WTC11 (cell line): ENCODE data around the gene DPEP2. TPM values are rescaled to one million over a fixed set of nuclear protein-coding genes. Genes with fewer than 3 reads are reported as not detected.

Source experiments
- ATAC-seq: fragments of 200-7000 bp; cut with Tn5 transposase; 2 replicates; pipeline ENCODE4 v1.10.0; 2021; ENCODE audit warnings: mild to moderate bottlenecking, moderate library complexity
- CTCF ChIA-PET: fragments of 300-600 bp; sonication (Branson Sonifier 250); formaldehyde crosslinking; loops from one replicate; lab custom pipeline; 2021; ENCODE audit warnings: antibody characterized with exemption; lab: Charles Lee
- POLR2A ChIA-PET: fragments of 350-600 bp; sonication (Branson Sonifier 250); formaldehyde crosslinking; loops from one replicate; lab custom pipeline; 2021; ENCODE audit warnings: antibody characterized with exemption; lab: Charles Lee
- DNase-seq: peaks from one replicate; pipeline ENCODE4 v3.0.0; 2021; ENCODE audit warnings: low spot score
- H3K27ac Mint-ChIP-seq: 2 replicates; pipeline ENCODE4 v1.8.0; 2021; ENCODE audit warnings: mixed read lengths
- H3K27me3 Mint-ChIP-seq: 2 replicates; pipeline ENCODE4 v1.8.0; 2021; ENCODE audit warnings: low read depth, mild to moderate bottlenecking, moderate library complexity, mixed read lengths
- H3K36me3 Mint-ChIP-seq: 2 replicates; pipeline ENCODE4 v1.8.0; 2021; ENCODE audit warnings: mixed read lengths
- H3K4me1 Mint-ChIP-seq: 2 replicates; pipeline ENCODE4 v1.8.0; 2022; ENCODE audit warnings: mixed read lengths
- H3K4me3 Mint-ChIP-seq: 2 replicates; pipeline ENCODE4 v1.8.0; 2021; ENCODE audit warnings: mild to moderate bottlenecking, moderate library complexity, mixed read lengths
- H3K9me3 Mint-ChIP-seq: 2 replicates; pipeline ENCODE4 v1.8.0; 2021; ENCODE audit warnings: mixed read lengths
- ATF6 ChIP-seq: sonication (generic); formaldehyde crosslinking; IDR thresholded peaks from 2 replicates; pipeline ENCODE4 v1.8.1; 2023; ENCODE audit warnings: mild to moderate bottlenecking, missing genetic modification reagents
- CREB1 ChIP-seq: sonication (generic); formaldehyde crosslinking; IDR thresholded peaks from 2 replicates; pipeline ENCODE4 v1.8.0; 2023; ENCODE audit warnings: mild to moderate bottlenecking, missing genetic modification reagents
- CREM ChIP-seq: sonication (generic); formaldehyde crosslinking; IDR thresholded peaks from 2 replicates; pipeline ENCODE4 v1.8.1; 2022; ENCODE audit warnings: mild to moderate bottlenecking, missing genetic modification reagents, moderate library complexity
- E2F1 ChIP-seq: sonication (generic); formaldehyde crosslinking; IDR thresholded peaks from 2 replicates; pipeline ENCODE4 v1.8.0; 2022; ENCODE audit warnings: mild to moderate bottlenecking, missing genetic modification reagents
- ELF4 ChIP-seq: sonication (generic); formaldehyde crosslinking; IDR thresholded peaks from 2 replicates; pipeline ENCODE4 v1.8.1; 2022; ENCODE audit warnings: low read depth, mild to moderate bottlenecking, moderate library complexity, missing genetic modification reagents
- ESRRA ChIP-seq: sonication (generic); formaldehyde crosslinking; IDR thresholded peaks from 2 replicates; pipeline ENCODE4 v1.8.1; 2022; ENCODE audit warnings: mild to moderate bottlenecking, missing genetic modification reagents, borderline replicate concordance
- ETV6 ChIP-seq: sonication (generic); formaldehyde crosslinking; IDR thresholded peaks from 2 replicates; pipeline ENCODE4 v1.8.1; 2022; ENCODE audit warnings: mild to moderate bottlenecking, missing genetic modification reagents
- FOXP4 ChIP-seq: sonication (generic); formaldehyde crosslinking; IDR thresholded peaks from 2 replicates; pipeline ENCODE4 v1.8.0; 2022; ENCODE audit warnings: mild to moderate bottlenecking, missing genetic modification reagents
- GABPB1 ChIP-seq: sonication (generic); formaldehyde crosslinking; IDR thresholded peaks from 2 replicates; pipeline ENCODE4 v1.8.1; 2023; ENCODE audit warnings: mild to moderate bottlenecking, missing genetic modification reagents
- HMGXB4 ChIP-seq: sonication (generic); formaldehyde crosslinking; IDR thresholded peaks from 2 replicates; pipeline ENCODE4 v1.8.1; 2023; ENCODE audit warnings: mild to moderate bottlenecking, moderate library complexity, missing genetic modification reagents
- MAX ChIP-seq: sonication (generic); formaldehyde crosslinking; IDR thresholded peaks from 2 replicates; pipeline ENCODE4 v1.8.0; 2022; ENCODE audit warnings: mild to moderate bottlenecking, missing genetic modification reagents
- MXD4 ChIP-seq: fragments of 250-450 bp; sonication (Bioruptor Pico); IDR thresholded peaks from 2 replicates; pipeline ENCODE4 v1.8.0; 2021; ENCODE audit warnings: mild to moderate bottlenecking, moderate library complexity, borderline replicate concordance
- MYBL2 ChIP-seq: sonication (generic); formaldehyde crosslinking; IDR thresholded peaks from 2 replicates; pipeline ENCODE4 v1.8.1; 2023; ENCODE audit warnings: mild to moderate bottlenecking, moderate library complexity, missing genetic modification reagents
- NFATC4 ChIP-seq: fragments of 250-450 bp; sonication (Bioruptor Pico); IDR thresholded peaks from 2 replicates; pipeline ENCODE4 v1.9.0; 2021; ENCODE audit warnings: mild to moderate bottlenecking
- NFE2L1 ChIP-seq: sonication (generic); formaldehyde crosslinking; IDR thresholded peaks from 2 replicates; pipeline ENCODE4 v1.8.1; 2023; ENCODE audit warnings: missing genetic modification reagents
- NR1H2 ChIP-seq: sonication (generic); formaldehyde crosslinking; IDR thresholded peaks from 2 replicates; pipeline ENCODE4 v1.9.0; 2021; ENCODE audit warnings: mild to moderate bottlenecking, moderate library complexity, missing genetic modification reagents
- NR3C1 ChIP-seq: sonication (generic); formaldehyde crosslinking; conservative IDR thresholded peaks from 2 replicates; pipeline ENCODE4 v1.8.1; 2023; ENCODE audit warnings: low read depth, mild to moderate bottlenecking, missing genetic modification reagents
- OVOL2 ChIP-seq: fragments of 250-450 bp; sonication (Bioruptor Pico); IDR thresholded peaks from 2 replicates; pipeline ENCODE4 v1.9.0; 2021; ENCODE audit warnings: mild to moderate bottlenecking, borderline replicate concordance
- PRRX2 ChIP-seq: fragments of 250-450 bp; sonication (Bioruptor Pico); IDR thresholded peaks from 2 replicates; pipeline ENCODE4 v1.8.0; 2021; ENCODE audit warnings: mild to moderate bottlenecking
- RELA ChIP-seq: sonication (generic); formaldehyde crosslinking; IDR thresholded peaks from 2 replicates; pipeline ENCODE4 v1.8.1; 2022; ENCODE audit warnings: missing genetic modification reagents, mild to moderate bottlenecking, borderline replicate concordance
- SOX15 ChIP-seq: fragments of 250-450 bp; sonication (Bioruptor Pico); IDR thresholded peaks from 2 replicates; pipeline ENCODE4 v1.9.0; 2021; ENCODE audit warnings: mild to moderate bottlenecking
- TCF7 ChIP-seq: sonication (generic); formaldehyde crosslinking; IDR thresholded peaks from 2 replicates; pipeline ENCODE4 v1.8.0; 2022; ENCODE audit warnings: mild to moderate bottlenecking, low read depth, missing genetic modification reagents, moderate library complexity
- ZNF138 ChIP-seq: sonication (generic); formaldehyde crosslinking; conservative IDR thresholded peaks from 2 replicates; pipeline ENCODE4 v1.8.1; 2022; ENCODE audit warnings: mild to moderate bottlenecking, moderate library complexity, missing genetic modification reagents
- ZNF317 ChIP-seq: sonication (generic); formaldehyde crosslinking; IDR thresholded peaks from 2 replicates; pipeline ENCODE4 v1.8.1; 2023; ENCODE audit warnings: low read depth, mild to moderate bottlenecking, moderate library complexity, missing genetic modification reagents, borderline replicate concordance
- ZNF425 ChIP-seq: fragments of 250-450 bp; sonication (Bioruptor Pico); conservative IDR thresholded peaks from 2 replicates; pipeline ENCODE4 v1.9.0; 2021; ENCODE audit warnings: mild to moderate bottlenecking
- total RNA-seq: library from RNA; stranded (reverse); gene quantifications from 3 replicates; pipeline ENCODE4 v1.2.3, GENCODE V29; 2021

Gene DPEP2
- total RNA-seq, 1 experiment from 2014 or later = 0.13 TPM

GRCh38 chr16:67961551-67961957, 37.7 kb downstream of the DPEP2 start (continued):
- TF ChIP-seq PRRX2 (CRISPR knock-in tag) (no peak), ELF4 (no peak), NFE2L1 (CRISPR knock-in tag) (no peak), NR3C1 (no peak), NR1H2 (CRISPR knock-in tag) (no peak), CREM (CRISPR knock-in tag) (no peak), ZNF138 (CRISPR knock-in tag) (no peak)

- POLR2A ChIA-PET = no interaction called here
- peaks cover 7% of the 10 kb centered on the region for H3K4me1 Mint-ChIP-seq
- H3K27me3 Mint-ChIP-seq = no peaks in the 10 kb centered on the region
- TF ChIP-seq CREM (CRISPR knock-in tag) = no peak
- no peak for TF ChIP-seq ETV6 (CRISPR knock-in tag)
- no peak for TF ChIP-seq ESRRA (CRISPR knock-in tag)
- no peak for TF ChIP-seq GABPB1
- no peak for TF ChIP-seq RELA
- TF ChIP-seq SOX15 = no peak
- TF ChIP-seq NFATC4 = no peak
- no peak for TF ChIP-seq TCF7 (CRISPR knock-in tag)
- TF ChIP-seq MAX (CRISPR knock-in tag) = no peak
- no peak for TF ChIP-seq ZNF317 (CRISPR knock-in tag)
- TF ChIP-seq HMGXB4 (CRISPR knock-in tag) = no peak
- no peak for TF ChIP-seq FOXP4 (CRISPR knock-in tag)
- TF ChIP-seq E2F1 (CRISPR knock-in tag) = no peak
- TF ChIP-seq OVOL2 (CRISPR knock-in tag) = no peak
- no peak for TF ChIP-seq MYBL2
- TF ChIP-seq MXD4 (CRISPR knock-in tag) = no peak
- TF ChIP-seq CREB1 = no peak
- TF ChIP-seq ZNF425 (CRISPR knock-in tag) = no peak
- TF ChIP-seq ATF6 (CRISPR knock-in tag) = no peak
- TF ChIP-seq, all 79 proteins: peak for 0
- no peaks in the 10 kb centered on the region for H3K9me3 Mint-ChIP-seq
- DNase-seq (no peak), ATAC-seq (no peak)
- CTCF ChIA-PET = interaction anchor here (0.5 to 1.2 kb wide), 3 partner anchors 53 to 641 kb away, joined by 3 read pairs; no protein-coding TSS in a partner anchor
- H3K4me3 Mint-ChIP-seq = no peak overlapping the region
- peaks cover 57% of the 10 kb centered on the region for H3K36me3 Mint-ChIP-seq
- no peak overlapping the region; the same call in 1 of the 2 replicates for H3K27ac Mint-ChIP-seq
Observed at GRCh38 chr16:67959536-67960329, 39.6 kb downstream of the DPEP2 start.
